GM19455 (cell line): ENCODE results near the gene NSD2.
A peak's percentile ranks its signal among the peaks of the same experiment; 100 is the strongest.
"Not testable (repeated sequence)": the region's sequence is repeated elsewhere in the genome, so short reads cannot be mapped to it uniquely, and the experiment has no call there.

Experiments used
- ATAC-seq: cut with Tn5 transposase; IDR thresholded peaks from one replicate; pipeline ENCODE4 v1.9.1; 2021; ENCODE audit not compliant: unreplicated experiment

Gene NSD2

DNA sequence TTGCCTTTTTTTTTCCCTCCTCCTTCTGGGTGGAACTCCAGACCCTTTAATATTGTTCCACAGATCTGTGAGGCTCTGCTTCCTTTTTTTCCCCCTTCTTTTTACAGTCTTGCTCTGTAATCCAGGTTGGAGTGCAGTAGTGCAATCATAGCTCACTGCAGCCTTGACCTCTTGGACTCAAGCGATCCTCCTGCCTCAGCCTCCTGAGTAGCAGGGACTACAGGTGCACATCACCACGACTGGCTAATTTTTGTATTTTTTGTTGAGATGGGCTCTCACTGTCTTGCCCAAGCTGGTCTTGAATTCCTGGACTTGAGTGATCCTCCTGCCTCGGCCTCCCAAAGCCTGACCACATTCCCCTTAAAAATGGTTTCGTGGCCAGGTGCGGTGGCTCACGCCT lies 26.8 kb downstream of the NSD2 start:
- no peak for ATAC-seq

DNA sequence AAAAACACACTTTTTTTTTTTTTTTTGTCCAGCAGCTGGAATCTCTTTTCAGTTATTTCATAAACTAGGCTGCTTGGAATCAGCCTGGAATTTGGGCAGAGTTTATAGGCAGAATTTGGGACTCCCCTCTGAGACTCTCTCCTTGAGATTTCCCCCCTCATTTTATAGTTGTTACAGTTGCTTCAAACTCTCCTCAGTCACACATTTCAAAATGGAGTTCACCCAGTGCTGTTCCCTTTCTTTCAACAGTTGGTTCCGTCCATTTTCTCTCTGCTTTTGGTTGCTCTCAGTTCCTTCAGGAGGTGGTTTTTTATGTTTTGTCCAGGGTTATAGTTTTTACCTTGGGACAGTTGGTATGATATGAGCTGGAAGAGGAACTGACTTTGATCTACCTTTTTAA lies 27.5 kb downstream of the NSD2 start:
- ATAC-seq: no peak

DNA sequence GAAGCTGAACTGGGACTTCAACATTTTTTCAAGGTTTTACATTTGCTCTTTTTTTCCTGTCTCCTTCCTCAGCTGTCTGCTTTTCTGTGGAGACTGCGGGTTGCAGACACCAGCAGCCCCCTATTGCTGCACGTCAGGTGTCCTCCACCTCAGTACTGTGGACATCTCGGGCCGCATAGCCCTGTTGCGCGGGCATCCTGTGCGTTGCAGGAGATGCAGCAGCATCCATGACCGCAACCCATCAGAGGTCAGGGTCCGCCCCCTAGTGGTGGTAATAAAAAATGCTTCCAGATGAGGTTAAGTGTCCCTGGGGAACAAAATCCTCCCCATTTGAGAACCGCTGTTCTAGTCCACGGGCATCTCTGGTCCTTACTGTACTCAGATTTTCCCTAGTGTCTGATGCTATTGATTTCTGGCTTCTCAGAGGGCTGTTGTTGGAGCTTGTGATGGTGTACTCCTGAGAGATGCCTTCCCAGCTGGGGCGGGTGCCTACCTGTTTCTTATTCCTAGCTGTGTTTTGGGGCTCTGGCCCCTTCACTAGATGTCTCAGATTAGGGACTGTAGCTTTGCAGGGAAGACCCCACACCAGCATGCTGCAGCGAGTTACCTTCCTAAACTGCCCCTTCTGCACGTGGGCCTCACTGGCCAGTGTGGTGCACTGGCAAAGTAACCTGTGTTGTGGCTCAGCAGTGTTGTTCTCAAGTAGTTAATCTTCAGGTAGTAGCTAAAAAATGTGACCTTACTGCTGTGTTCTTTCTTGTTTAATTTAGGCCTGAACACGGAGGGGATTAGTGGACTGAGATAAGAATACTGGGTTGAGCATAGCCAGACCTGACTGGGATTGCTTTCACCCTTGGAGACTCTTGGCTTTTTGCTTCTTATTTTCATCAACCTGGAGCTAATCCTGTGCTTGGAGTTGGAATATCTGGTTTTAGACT lies 28.2 kb downstream of the NSD2 start:
- ATAC-seq: peak; percentile 60

DNA sequence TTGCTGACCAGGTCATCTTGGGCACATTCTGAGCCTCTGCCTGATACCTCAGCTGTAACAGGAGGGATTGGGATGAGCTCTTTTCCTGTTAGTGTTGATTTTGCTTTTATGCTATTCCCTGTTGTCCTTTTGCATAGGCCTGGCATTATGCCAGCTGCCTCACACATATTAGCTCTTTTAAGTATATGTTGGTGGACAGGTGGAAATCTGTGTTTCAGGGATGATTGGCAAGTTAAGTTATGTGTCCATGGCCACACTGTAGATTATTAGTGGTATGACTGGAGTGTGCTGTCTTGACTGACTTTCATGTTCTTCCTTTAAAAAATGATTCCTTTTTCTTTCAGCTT lies 28.9 kb downstream of the NSD2 start:
- no peak for ATAC-seq

DNA sequence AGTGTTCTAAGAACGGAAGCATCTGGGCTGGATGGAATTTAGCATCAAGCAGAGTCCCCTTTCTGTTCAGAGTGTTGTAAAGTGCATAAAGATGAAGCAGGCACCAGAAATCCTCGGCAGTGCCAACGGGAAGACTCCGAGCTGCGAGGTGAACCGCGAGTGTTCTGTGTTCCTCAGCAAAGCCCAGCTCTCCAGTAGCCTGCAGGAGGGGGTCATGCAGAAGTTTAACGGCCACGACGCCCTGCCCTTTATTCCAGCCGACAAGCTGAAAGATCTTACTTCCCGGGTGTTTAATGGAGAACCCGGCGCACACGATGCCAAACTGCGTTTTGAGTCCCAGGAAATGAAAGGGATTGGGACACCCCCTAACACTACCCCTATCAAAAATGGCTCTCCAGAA lies 29.4 kb downstream of the NSD2 start:
- no peak for ATAC-seq

DNA sequence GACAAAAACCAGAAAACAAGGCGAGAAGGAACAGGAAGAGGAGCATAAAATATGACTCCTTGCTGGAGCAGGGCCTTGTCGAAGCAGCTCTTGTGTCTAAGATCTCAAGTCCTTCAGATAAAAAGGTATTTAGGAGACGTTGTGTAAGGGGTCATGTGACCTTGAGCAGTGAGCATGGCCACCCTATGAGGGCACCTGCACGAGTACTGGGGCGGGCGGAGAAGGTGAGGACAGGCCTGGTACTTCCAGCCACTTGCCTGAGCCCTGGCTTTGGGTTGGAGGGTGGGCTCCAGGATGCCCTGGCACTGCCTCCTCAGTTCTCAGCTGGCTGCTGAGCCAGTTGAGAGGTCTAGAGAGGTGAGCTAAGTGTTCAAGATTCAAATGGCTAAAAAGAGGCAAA lies 29.9 kb downstream of the NSD2 start:
- no peak for ATAC-seq

DNA sequence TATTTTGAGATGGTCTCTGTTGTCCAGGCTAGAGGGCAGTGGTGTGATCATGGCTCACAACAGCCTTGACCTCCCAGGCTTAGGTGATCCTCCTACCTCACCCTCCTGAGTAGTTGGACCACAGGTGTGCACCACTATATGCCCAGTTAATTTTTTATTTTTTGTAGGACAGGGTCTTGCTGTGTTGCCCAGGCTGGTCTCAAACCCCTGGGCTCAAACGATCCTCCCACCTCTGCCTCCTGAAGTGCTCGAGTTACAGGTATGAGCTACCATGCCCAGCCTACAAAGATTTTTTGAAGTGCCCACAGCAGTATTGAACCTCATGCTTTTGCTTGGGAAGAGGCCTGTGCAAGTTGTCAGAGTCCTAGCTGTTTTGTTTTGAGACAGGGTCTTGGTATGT lies 31.1 kb downstream of the NSD2 start:
- no peak for ATAC-seq

DNA sequence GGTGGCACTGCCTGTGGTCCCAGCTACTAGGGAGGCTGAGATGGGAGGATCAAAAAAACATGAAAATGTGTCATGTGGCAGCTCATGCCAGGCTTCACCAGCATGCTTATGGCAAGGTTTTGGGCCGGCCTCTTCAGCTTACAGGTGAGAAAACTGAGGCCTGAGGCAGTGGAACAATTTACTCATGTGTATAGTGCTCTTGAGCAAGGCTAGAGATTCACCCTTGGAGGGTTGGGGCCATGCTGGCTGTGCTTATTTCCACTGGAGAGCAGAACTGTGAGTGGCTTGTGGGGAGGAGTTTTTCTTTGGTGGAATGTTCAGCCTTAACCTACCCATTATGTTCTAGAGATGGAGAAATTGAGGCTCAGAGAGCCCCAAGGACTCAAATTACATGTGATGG lies 31.8 kb downstream of the NSD2 start:
- ATAC-seq: no peak

DNA sequence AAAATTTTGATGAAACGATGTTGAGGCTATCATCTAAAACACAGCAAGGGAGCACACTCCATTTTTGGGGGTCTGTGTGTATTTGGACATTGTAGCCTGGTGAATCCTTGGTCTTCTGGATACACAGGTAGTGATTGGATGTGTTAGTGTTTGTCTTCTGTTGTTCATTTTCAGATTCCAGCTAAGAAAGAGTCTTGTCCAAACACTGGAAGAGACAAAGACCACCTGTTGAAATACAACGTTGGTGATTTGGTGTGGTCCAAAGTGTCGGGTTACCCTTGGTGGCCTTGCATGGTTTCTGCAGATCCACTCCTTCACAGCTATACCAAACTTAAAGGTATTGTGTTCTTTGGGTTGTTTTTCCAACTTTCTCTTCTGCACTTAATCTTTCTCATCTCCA lies 32.8 kb downstream of the NSD2 start:
- no peak for ATAC-seq

DNA sequence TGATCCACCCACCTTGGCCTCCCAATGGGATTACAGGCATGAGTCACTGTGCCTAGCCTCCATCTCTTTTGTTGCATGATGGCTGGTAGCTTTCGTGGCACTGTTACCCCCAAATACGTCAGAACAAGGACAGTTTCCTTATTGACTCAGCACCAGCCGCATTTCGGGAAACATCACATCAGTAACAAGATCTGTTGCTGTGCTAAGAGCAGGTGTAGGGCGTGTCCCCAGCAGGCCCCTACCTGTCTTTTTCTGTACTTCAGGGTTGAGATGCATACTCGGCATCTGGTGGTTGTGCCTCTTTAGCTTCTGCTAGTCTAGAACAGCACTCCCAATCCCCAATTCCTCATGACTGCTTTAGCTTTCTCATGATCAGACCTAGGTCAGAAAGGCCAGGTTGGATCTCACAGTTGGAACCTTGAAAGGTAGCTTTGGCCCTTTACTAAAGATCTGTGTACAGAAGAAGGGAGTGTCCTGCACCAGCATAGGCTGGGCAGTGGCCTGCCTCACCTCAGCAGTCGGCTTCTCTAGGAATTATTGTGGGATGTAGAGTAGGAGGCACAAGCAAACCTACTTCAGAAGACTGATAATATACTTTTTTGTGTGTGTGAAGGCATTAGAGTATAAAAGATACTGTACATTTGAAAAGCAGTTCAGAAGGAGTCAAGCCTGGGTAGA lies 36.8 kb downstream of the NSD2 start:
- no peak for ATAC-seq

DNA sequence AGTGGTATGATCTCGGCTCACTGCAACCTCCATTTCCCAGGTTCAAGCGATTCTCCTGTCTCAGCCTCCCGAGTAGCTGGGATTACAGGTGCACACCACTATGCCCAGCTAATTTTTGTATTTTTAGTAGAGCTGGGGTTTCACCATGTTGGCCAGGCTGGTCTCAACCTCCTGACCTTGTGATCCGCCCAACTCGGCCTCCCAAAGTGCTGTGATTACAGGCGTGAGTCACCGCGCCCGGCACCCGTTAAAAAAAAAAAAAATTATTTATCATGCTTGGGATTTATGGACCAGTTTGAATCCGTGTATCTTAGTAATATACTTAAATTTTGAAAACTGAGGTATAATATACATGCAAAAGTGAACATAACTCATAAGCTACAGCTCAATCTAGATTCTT lies 38.5 kb downstream of the NSD2 start:
- ATAC-seq: not testable (repeated sequence)

DNA sequence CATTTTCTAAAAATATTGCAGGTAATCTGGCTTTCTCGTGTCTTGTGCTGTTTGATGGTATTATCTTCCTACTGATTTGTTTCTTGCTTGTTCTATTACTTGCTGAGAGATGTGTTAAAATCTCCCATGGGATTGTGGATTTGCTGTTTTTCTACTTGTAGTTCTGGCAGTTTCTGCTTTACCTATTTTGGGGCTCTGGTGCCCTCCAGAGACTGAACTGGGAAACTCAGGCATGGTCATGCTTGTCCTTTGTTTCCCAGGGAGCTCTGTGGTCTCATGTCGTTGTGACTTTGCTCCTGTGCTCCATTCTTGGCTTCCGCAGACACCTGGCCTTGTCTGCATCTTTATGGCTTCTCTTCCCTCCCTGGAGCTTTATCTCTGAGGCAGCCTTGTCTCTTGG lies 39.5 kb downstream of the NSD2 start:
- no peak for ATAC-seq

DNA sequence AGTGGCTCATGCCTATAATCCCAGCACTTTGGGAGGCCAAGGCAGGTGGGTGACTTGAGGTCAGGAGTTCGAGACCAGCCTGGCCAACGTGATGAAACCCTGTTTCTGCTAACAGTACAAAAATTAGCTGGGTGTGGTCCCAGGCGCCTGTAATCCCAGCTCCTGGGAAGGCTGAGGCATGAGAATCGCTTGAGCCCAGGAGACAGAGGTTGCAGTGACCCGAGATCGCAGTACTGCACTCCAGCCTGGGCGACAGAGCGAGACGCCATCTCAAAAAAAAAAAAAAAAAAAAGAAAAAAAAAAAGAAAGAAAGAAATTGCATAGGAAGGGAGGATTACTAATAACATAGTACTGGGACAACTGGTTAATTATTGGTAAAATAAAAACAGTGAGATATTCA lies 40.1 kb downstream of the NSD2 start:
- not testable (repeated sequence) for ATAC-seq

DNA sequence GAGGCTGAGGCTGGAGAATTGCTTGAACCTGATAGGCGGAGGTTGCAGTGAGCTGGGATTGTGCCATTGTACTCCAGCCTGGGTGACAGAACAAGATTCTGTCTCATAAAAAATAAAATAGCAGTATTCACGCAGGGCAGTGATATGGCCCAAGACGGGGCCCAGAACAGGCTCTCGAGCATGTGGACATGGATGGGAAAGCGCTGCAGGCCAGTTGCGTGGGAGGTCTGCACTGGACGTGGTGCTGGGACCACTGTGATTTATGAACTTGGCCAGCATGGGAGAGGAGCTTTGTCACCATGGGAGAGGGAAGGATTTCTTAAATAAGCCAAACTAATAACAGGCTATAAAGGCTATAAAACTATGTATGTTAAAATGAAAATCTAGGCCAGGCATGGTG lies 51.6 kb downstream of the NSD2 start:
- ATAC-seq: no peak

DNA sequence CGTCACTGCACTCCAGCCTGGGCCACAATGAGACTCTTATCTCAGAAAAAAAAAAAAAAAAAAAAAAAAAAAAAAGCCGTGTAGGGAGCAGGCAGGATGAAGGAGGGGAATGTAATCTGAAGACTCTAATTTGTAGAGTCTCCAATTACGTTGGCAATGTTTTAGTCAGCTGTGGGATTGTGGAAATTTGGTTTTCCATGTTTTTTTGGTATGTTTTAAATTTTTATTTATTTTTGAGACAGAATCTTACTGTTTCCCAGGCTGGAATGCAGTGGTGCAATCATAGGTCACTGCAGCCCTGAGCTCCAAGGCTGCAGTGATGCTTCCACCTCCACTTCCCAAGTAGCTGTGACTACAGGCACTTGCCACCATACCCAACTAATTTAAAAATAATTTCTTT lies 56.5 kb downstream of the NSD2 start:
- no peak for ATAC-seq

DNA sequence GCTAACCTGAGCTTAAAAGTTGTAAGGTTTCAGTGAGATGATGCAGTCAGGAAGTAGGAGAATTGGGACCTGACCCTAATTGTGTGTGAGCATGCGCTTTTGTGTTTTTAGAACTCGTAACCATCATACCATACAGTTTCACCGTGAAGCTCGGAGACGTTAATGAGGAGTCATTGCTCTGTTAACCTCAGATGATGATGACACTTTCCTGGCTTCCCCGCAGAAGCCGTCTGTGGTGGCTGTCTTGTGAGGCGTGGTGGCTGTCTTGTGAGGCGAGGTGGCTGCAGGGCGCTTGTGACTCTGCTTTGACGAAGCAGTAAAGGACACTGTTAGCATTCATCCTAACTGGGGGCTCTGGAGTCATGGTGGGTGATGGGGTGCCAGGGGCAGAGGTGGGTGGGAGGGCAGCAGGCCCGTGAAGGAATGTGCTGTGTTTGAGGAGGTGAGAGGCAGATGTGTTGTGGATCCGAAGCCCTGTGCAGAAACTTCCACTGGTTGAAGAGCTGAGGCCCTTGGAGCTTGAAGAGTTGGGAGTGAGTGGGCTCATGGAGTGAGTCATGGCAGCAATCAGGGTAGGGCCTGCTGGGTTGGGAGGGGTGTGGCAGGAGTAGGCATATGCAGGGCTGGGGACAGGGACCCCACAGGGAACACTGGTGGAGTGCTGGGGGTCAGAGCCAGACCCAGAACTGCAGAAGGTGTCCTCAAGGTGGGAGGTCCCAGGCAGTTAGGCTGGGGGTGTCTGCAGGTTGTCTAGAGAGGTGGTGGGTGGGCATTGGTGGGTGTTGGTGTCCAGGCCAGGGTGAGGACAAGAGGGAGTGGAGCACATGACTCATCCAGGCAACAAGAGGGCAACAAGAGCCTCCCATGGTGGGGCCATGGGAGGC lies 57.4 kb downstream of the NSD2 start:
- ATAC-seq: no peak

DNA sequence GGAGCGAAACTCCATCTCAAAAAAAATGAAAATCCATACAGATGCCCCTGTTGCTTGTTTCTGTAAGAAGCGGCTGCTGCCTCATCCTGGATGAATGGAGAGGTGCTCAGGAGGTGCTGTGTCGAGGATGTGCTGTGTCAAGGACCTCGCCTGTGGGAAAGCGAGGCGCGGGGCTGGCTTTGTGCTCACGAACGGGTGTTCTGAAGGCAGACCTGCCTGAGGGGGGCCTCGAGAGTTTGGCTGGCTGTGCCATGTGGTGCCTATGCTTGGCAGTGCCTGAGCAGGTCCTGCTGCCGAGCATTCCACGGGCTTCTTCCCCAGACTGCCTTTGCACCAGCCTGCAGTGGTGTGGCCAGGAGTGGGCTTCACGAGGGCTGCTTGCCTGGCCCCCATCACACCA lies 61.5 kb downstream of the NSD2 start:
- ATAC-seq: no peak

DNA sequence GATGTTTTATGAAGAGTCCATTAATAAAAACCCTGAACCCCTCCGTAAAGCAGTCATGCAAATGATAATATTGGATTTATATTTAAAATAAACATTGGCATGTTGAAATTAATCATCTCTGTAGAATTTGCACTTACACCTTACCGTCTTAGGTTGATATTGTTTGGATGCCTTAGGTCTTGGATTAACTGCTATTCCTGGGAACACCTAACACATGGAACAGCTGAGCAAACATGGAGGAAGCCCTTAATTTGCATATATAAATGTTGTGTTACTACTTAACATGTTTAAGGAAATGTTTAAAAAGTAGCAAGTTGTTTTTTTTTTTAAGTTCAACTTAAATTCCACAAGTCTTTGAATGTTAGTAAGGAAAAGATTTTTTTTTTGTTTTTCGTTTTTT lies 62.5 kb downstream of the NSD2 start:
- no peak for ATAC-seq

DNA sequence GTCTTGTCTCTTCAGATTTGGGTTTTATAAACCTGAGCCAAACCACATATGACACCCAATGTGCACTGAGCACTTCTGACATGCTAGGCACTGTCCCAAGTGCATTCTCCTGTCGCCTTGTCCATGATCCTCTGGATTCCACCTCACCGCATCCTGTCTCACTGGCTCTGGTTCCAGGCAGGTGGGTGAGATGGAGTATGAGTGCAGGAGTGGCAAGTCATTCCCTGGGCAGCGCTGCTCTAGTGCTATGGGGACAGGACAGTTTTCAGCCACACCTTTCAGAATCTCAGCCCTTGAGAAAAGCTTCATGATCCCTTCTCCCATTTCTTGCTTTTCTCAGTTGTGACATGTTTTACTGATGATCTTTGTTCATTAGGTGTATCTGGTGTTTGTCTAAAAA lies 66.4 kb downstream of the NSD2 start:
- ATAC-seq: no peak

DNA sequence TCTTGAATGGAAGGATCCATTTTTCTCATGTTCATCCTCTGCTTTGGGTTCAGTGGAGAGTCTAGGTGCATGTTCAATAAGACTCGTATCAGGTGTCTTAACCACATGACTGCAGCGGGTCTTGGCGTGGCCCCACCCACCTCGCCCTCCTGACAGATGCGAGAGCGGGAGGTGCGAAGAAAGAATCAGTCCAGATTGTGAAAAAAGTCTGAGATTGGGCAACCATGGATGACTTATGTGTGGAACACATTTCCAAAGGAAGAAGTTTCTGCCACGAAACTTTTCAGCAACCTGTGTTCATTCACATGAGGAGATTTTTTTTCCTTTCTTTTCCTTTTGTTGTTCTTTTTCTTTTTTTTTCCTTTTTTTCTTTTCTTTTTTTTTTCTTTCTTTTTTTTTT lies 66.8 kb downstream of the NSD2 start:
- ATAC-seq: no peak

DNA sequence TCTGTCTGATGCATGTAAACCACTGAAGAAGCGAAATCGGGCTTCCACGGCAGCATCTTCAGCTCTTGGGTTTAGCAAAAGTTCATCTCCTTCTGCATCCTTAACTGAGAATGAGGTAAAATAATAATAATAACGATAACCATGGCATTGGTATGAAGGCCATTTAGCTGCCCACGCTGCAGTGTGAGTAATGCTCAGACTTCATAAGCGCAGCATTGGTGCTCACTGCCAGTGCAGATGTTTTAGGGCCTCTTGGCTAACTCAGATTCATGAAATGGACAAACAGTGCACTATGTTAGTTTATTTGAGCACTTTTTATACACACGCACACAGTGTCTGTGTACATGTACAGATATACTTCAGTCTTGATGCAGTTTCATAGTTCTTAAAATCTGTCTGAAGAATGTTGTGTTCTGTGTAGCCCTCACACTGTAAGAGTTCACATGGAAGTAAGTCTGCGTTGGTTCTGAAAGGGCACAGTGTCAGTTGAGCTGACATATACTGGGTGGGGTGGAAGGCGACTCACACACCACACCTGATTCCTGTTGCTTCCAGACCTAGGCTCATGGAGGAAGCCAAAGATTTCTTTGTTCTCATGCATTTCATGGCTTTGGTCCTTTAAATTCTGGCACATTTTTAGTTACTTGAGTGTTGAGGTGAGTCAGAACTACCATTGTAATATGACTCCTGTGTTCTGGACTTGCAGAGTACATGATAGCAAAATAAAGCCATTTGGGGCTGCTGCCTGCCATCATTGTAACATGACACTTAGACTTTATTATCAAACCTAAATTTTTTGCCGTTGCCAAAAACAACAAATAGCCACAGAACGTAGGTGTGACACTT lies 68.7 kb downstream of the NSD2 start:
- no peak for ATAC-seq
